HG02885 (cell line): ENCODE data around the gene ANKRD36.
"Not testable (repeated sequence)": the region's sequence is repeated elsewhere in the genome, so short reads cannot be mapped to it uniquely, and the experiment has no call there.

Experiments
- ATAC-seq: cut with Tn5 transposase; IDR thresholded peaks from one replicate; pipeline ENCODE4 v1.9.1; 2021; ENCODE audit warnings: mild to moderate bottlenecking; ENCODE audit not compliant: unreplicated experiment, poor library complexity

The ANKRD36 gene

GRCh38 chr2:97112320-97113049, 468 bp upstream of the ANKRD36 start:
- ATAC-seq: peak; percentile 50

GRCh38 chr2:97113882-97114255, 916 bp downstream of the ANKRD36 start:
- not testable (repeated sequence) for ATAC-seq

- ATAC-seq: not testable (repeated sequence)
Observed at GRCh38 chr2:97129090-97129489, 16.1 kb downstream of the ANKRD36 start.

- not testable (repeated sequence) for ATAC-seq
Observed at GRCh38 chr2:97144016-97144415, 31.1 kb downstream of the ANKRD36 start.

- not testable (repeated sequence) for ATAC-seq
Observed at GRCh38 chr2:97166548-97166947, 53.6 kb downstream of the ANKRD36 start.

- not testable (repeated sequence) for ATAC-seq
Observed at GRCh38 chr2:97167938-97168337, 55.0 kb downstream of the ANKRD36 start.

- ATAC-seq: not testable (repeated sequence)
Observed at GRCh38 chr2:97168583-97168982, 55.6 kb downstream of the ANKRD36 start.

- not testable (repeated sequence) for ATAC-seq
Observed at GRCh38 chr2:97180391-97180790, 67.4 kb downstream of the ANKRD36 start.

- not testable (repeated sequence) for ATAC-seq
Observed at GRCh38 chr2:97195349-97195748, 82.4 kb downstream of the ANKRD36 start.

- ATAC-seq: not testable (repeated sequence)
Observed at GRCh38 chr2:97197251-97197650, 84.3 kb downstream of the ANKRD36 start.

- not testable (repeated sequence) for ATAC-seq
Observed at GRCh38 chr2:97200887-97201286, 87.9 kb downstream of the ANKRD36 start.

GRCh38 chr2:97202643-97203250, 89.8 kb downstream of the ANKRD36 start:
- not testable (repeated sequence) for ATAC-seq

- ATAC-seq: no peak
Observed at GRCh38 chr2:97210325-97210724, 97.4 kb downstream of the ANKRD36 start.

- ATAC-seq: not testable (repeated sequence)
Observed at GRCh38 chr2:97215025-97215424, 102.1 kb downstream of the ANKRD36 start.

GRCh38 chr2:97230848-97231585, 118.1 kb downstream of the ANKRD36 start:
- ATAC-seq: not testable (repeated sequence)

GRCh38 chr2:97232981-97233380, 120.0 kb downstream of the ANKRD36 start:
- ATAC-seq: not testable (repeated sequence)

GRCh38 chr2:97233660-97234295, 120.8 kb downstream of the ANKRD36 start:
- ATAC-seq: not testable (repeated sequence)

GRCh38 chr2:97261192-97261591, 148.2 kb downstream of the ANKRD36 start:
- not testable (repeated sequence) for ATAC-seq

GRCh38 chr2:97266449-97266848, 153.5 kb downstream of the ANKRD36 start:
- not testable (repeated sequence) for ATAC-seq

- no peak for ATAC-seq
Observed at GRCh38 chr2:97267411-97268074, 154.6 kb downstream of the ANKRD36 start.
